ENCODE measurements around the gene SREBF1. TPM values are rescaled to one million over a fixed set of nuclear protein-coding genes. Genes with fewer than 3 reads are reported as not detected.

SREBF1 gene
- total RNA-seq, 1 experiment from 2014 or later, result 298 TPM

DNA sequence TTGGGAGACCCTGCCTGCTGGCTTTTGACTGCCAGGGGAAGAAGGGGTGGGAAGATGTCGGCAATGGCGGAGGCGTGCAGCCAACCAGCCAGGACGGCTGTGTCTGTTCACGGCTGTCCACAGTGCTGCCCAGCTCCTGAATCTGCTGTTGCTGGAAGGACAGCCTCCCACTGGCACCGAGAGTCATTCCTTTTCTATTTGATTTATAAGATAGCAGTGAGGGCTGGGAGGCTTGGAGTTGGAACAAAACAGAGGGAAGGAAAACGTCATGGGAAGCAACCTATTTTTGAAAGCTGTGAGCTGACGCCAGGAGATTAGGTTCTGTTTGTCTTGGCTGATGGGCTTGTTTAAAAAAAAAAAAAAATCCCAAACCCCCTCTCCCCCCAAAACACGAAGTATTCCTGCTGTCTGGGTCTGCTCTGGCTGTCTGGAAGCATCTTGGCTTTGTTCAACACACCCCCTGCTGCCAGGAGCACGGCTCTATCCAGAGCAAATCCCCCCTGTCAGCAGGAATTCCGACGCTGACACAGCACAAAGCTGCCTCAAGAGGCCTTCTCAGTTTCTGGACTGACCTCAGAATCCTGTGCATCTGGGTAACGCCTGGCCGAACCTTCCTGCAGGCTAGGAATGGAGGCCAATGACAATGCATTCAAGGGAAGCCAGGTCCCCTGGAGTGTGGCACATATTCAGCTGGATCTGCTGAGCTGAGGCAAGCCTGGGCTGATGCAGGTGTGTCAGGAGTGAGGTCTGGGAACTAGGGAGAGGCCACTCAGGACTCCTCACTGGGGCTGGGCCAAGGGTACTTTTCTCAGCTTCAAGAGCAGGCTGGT is 41.0 kb upstream of the SREBF1 start:
- no peak overlapping the region for H3K4me3 ChIP-seq (replicated peaks in 1 of 2; ENCODE audit: low read depth in 1 of 2, low read length in 2 of 2)
- H3K27ac ChIP-seq (ENCODE audit: low read depth, low read length), result no peak overlapping the region
- H3K4me1 ChIP-seq (ENCODE audit: control insufficient read depth in 1 of 2, insufficient read depth in 2 of 2, low read length in 2 of 2), result peaks cover 0 to 12% of the 10 kb centered on the region in 2 experiments; a peak in 1 of 4 replicates
- intact Hi-C loops (cut with micrococcal nuclease), result no loop called here
- ChIA-PET RAD21 (ENCODE audit: low non-redundant PET in 1 of 2, low total read pairs in 2 of 2, uncharacterized antibody in 2 of 2, unreplicated experiment in 2 of 2) (no interaction called here), CTCF (interaction anchor here (0.8 kb wide), 1 partner anchor 18 kb away, joined by 4 read pairs; no protein-coding TSS in a partner anchor), POLR2A (no interaction called here)
- no peaks in the 10 kb centered on the region for H3K79me2 ChIP-seq (ENCODE audit: insufficient read depth, low read length)
- no peak overlapping the region for H3K4me2 ChIP-seq (ENCODE audit: low read length)
- DNase-seq (ENCODE audit: low read depth, low spot score) (no peak), ATAC-seq (no peak)
- H2AFZ ChIP-seq (ENCODE audit: low read depth, low read length, poor library complexity, severe bottlenecking), result no peak overlapping the region
- TF ChIP-seq, protein P1, sequence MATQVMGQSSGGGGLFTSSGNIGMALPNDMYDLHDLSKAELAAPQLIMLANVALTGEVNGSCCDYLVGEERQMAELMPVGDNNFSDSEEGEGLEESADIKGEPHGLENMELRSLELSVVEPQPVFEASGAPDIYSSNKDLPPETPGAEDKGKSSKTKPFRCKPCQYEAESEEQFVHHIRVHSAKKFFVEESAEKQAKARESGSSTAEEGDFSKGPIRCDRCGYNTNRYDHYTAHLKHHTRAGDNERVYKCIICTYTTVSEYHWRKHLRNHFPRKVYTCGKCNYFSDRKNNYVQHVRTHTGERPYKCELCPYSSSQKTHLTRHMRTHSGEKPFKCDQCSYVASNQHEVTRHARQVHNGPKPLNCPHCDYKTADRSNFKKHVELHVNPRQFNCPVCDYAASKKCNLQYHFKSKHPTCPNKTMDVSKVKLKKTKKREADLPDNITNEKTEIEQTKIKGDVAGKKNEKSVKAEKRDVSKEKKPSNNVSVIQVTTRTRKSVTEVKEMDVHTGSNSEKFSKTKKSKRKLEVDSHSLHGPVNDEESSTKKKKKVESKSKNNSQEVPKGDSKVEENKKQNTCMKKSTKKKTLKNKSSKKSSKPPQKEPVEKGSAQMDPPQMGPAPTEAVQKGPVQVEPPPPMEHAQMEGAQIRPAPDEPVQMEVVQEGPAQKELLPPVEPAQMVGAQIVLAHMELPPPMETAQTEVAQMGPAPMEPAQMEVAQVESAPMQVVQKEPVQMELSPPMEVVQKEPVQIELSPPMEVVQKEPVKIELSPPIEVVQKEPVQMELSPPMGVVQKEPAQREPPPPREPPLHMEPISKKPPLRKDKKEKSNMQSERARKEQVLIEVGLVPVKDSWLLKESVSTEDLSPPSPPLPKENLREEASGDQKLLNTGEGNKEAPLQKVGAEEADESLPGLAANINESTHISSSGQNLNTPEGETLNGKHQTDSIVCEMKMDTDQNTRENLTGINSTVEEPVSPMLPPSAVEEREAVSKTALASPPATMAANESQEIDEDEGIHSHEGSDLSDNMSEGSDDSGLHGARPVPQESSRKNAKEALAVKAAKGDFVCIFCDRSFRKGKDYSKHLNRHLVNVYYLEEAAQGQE (IDR thresholded peaks at IDR 0.05; ENCODE audit: low read depth), result no peak
- TF ChIP-seq ZBTB33 (IDR thresholded peaks at IDR 0.05; ENCODE audit: extremely low read depth, insufficient replicate concordance, low read length) (no peak), POLR2AphosphoS5 (IDR thresholded peaks at IDR 0.05; ENCODE audit: low read depth, low read length) (no peak), FOSL1 (IDR thresholded peaks at IDR 0.05; ENCODE audit: low read depth) (no peak), CBX3 (IDR thresholded peaks at IDR 0.05; ENCODE audit: low read depth) (no peak), TCF7L2 (IDR thresholded peaks at IDR 0.05; ENCODE audit: borderline replicate concordance, extremely low read depth, insufficient read depth, insufficient read length) (no peak), CTCF (IDR thresholded peaks at IDR 0.05 in 2 of 3, conservative IDR thresholded peaks at IDR 0.05 in 1 of 3; ENCODE audit: borderline replicate concordance in 1 of 3, insufficient read depth in 1 of 3, low read depth in 2 of 3, low read length in 2 of 3) (no peak), POLR2A (IDR thresholded peaks at IDR 0.05; ENCODE audit: borderline replicate concordance, extremely low read depth, insufficient read depth, insufficient read length) (no peak), EZH2phosphoT487 (IDR thresholded peaks at IDR 0.05; ENCODE audit: borderline replicate concordance) (no peak), SP1 (IDR thresholded peaks at IDR 0.05; ENCODE audit: low read depth) (no peak), EZH2 (IDR thresholded peaks at IDR 0.05) (no peak)
- TF ChIP-seq, protein P2, sequence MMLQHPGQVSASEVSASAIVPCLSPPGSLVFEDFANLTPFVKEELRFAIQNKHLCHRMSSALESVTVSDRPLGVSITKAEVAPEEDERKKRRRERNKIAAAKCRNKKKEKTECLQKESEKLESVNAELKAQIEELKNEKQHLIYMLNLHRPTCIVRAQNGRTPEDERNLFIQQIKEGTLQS (IDR thresholded peaks at IDR 0.05), result no peak
- TF ChIP-seq, protein P3, sequence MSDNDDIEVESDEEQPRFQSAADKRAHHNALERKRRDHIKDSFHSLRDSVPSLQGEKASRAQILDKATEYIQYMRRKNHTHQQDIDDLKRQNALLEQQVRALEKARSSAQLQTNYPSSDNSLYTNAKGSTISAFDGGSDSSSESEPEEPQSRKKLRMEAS (IDR thresholded peaks at IDR 0.05), result no peak
- no peaks in the 10 kb centered on the region for H4K20me1 ChIP-seq (ENCODE audit: insufficient read depth)
- H3K27me3 ChIP-seq (ENCODE audit: insufficient read depth, low read length), result no peaks in the 10 kb centered on the region
- H3K9ac ChIP-seq (ENCODE audit: low read length), result no peak overlapping the region
- no peaks in the 10 kb centered on the region for H3K36me3 ChIP-seq (ENCODE audit: control insufficient read depth in 1 of 2, insufficient read depth in 2 of 2, low read length in 2 of 2)
- H3K9me3 ChIP-seq (ENCODE audit: control insufficient read depth in 1 of 2, insufficient read depth in 1 of 2, low read depth in 1 of 2, low read length in 2 of 2), result no peaks in the 10 kb centered on the region
- no peaks in the 10 kb centered on the region for H3K9me2 ChIP-seq (ENCODE audit: insufficient read depth)
- no TSS peak for BruUV-seq (replicated peaks)

Measured in HCT116 (cell line).